Body of pancreas (tissue), 4 donors: ENCODE results near the gene AP1M2.

ENCODE experiments used
- CTCF ChIP-seq, 7 experiments: fragments of 450-650 bp in 4 of 7; fragments of 200-600 bp in 3 of 7; sonication (generic) in 3 of 7; IDR thresholded peaks; one replicate each; pipeline ENCODE4 v1.5.1; 2016 to 2019; ENCODE audit warnings: antibody characterized with exemption in 7 of 7
- POLR2A ChIP-seq, 3 donors: fragments of 450-650 bp; IDR thresholded peaks; one replicate each; pipeline ENCODE4 v1.6.1; 2016; ENCODE audit warnings: antibody characterized with exemption in 3 of 3, mild to moderate bottlenecking in 2 of 3

- no peak for TF ChIP-seq CTCF (IDR thresholded peaks at IDR 0.05)
- no peak for TF ChIP-seq POLR2A (IDR thresholded peaks at IDR 0.05)
Observed at GRCh38 chr19:10604460-10604980, 17.4 kb upstream of the AP1M2 start.
